Neuronal stem cell (in vitro differentiated cells): ENCODE measurements around the gene KDM4C.
"Not testable (repeated sequence)": the region's sequence is repeated elsewhere in the genome, so short reads cannot be mapped to it uniquely, and the experiment has no call there.

Experiments used
- DNase-seq: peaks from one replicate; pipeline ENCODE4 v3.0.0-alpha.2; 2013; ENCODE audit warnings: low spot score
- H2AFZ ChIP-seq: one replicate; pipeline ENCODE4 v1.6.1; 2013; ENCODE audit warnings: mild to moderate bottlenecking, low read length, inconsistent platforms
- H2AK5ac ChIP-seq: 2 replicates; pipeline ENCODE4 v1.6.1; 2013; ENCODE audit warnings: low read depth, mild to moderate bottlenecking, inconsistent platforms, low read length, moderate library complexity, mixed read lengths
- H2BK120ac ChIP-seq: 2 replicates; pipeline ENCODE4 v1.6.1; 2013; ENCODE audit warnings: low read depth, mild to moderate bottlenecking, inconsistent platforms, low read length, moderate library complexity, mixed read lengths
- H2BK12ac ChIP-seq: one replicate; pipeline ENCODE4 v1.6.1; 2013; ENCODE audit warnings: low read length, inconsistent platforms
- H2BK15ac ChIP-seq: 2 replicates; pipeline ENCODE4 v1.6.1; 2013; ENCODE audit warnings: mild to moderate bottlenecking, low read length, inconsistent platforms, mixed read lengths
- H2BK5ac ChIP-seq: one replicate; pipeline ENCODE4 v1.6.1; 2013; ENCODE audit warnings: inconsistent platforms, mild to moderate bottlenecking, low read length, moderate library complexity
- H3K14ac ChIP-seq: one replicate; pipeline ENCODE4 v1.6.1; 2013; ENCODE audit warnings: low read length, inconsistent platforms
- H3K18ac ChIP-seq: 2 replicates; pipeline ENCODE4 v1.6.1; 2013; ENCODE audit warnings: low read length, inconsistent platforms
- H3K23ac ChIP-seq: 2 replicates; pipeline ENCODE4 v1.6.1; 2013; ENCODE audit warnings: low read depth, mild to moderate bottlenecking, mixed read lengths, low read length, inconsistent platforms; ENCODE audit not compliant: poor library complexity
- H3K27ac ChIP-seq: replicated peaks from 3 replicates; pipeline ENCODE4 v1.5.1; 2013; ENCODE audit warnings: low read length, inconsistent platforms
- H3K27me3 ChIP-seq, 3 experiments: 2 replicates each; pipeline ENCODE4 v1.6.1; 2013; ENCODE audit warnings: low read length in 3 of 3, mild to moderate bottlenecking in 2 of 3, inconsistent platforms in 1 of 3, low read depth in 1 of 3, mixed read lengths in 1 of 3, moderate library complexity in 1 of 3; ENCODE audit not compliant: control insufficient read depth in 3 of 3, insufficient read depth in 3 of 3
- H3K36me3 ChIP-seq, 2 donors: replicated peaks in 1 of 2; 2 replicates each; pipeline ENCODE4 v1.6.1; 2013; ENCODE audit warnings: low read length in 2 of 2; ENCODE audit not compliant: control insufficient read depth in 2 of 2, insufficient read depth in 2 of 2
- H3K4ac ChIP-seq: 2 replicates; pipeline ENCODE4 v1.6.1; 2013; ENCODE audit warnings: inconsistent platforms, mild to moderate bottlenecking, low read length, moderate library complexity
- H3K4me1 ChIP-seq, 2 donors: 1 replicate in 1 of 2; 2 replicates in 1 of 2; pipeline ENCODE4 v1.6.1; 2013; ENCODE audit warnings: low read length in 2 of 2, low read depth in 1 of 2; ENCODE audit not compliant: control insufficient read depth in 2 of 2, insufficient read depth in 1 of 2
- H3K4me2 ChIP-seq: one replicate; pipeline ENCODE4 v1.6.1; 2013; ENCODE audit warnings: mild to moderate bottlenecking, low read length, inconsistent platforms; ENCODE audit not compliant: insufficient read depth, poor library complexity, severe bottlenecking
- H3K4me3 ChIP-seq, 2 donors: 2 replicates each; pipeline ENCODE4 v1.5.1; 2013; ENCODE audit warnings: low read length in 2 of 2, mild to moderate bottlenecking in 2 of 2, inconsistent platforms in 1 of 2, moderate library complexity in 1 of 2
- H3K79me1 ChIP-seq: one replicate; pipeline ENCODE4 v1.6.1; 2013; ENCODE audit warnings: low read depth, mild to moderate bottlenecking, inconsistent platforms, low read length, moderate library complexity
- H3K9ac ChIP-seq: one replicate; pipeline ENCODE4 v1.6.1; 2013; ENCODE audit warnings: mild to moderate bottlenecking, low read depth, low read length, inconsistent platforms; ENCODE audit not compliant: poor library complexity
- H3K9me3 ChIP-seq, 2 donors: replicated peaks in 1 of 2; 2 replicates each; pipeline versions ENCODE3 to v1.6.1; 2013; ENCODE audit warnings: low read length in 2 of 2, mild to moderate bottlenecking in 2 of 2, inconsistent platforms in 1 of 2, low read depth in 1 of 2, mixed read lengths in 1 of 2, moderate library complexity in 1 of 2; ENCODE audit not compliant: control insufficient read depth in 2 of 2, insufficient read depth in 1 of 2
- H4K8ac ChIP-seq: one replicate; pipeline ENCODE4 v1.6.1; 2013; ENCODE audit warnings: low read depth, mild to moderate bottlenecking, inconsistent platforms, low read length, moderate library complexity
- H4K91ac ChIP-seq: one replicate; pipeline ENCODE4 v1.6.1; 2013; ENCODE audit warnings: low read length, low read depth, mild to moderate bottlenecking, inconsistent platforms; ENCODE audit not compliant: poor library complexity
- WGBS, 2 donors: extraction: QIAGEN DNeasy Blood & Tissue Kit; methylation state at CpG; one replicate each; pipeline ENCODE4 v1.1.7; 2013; ENCODE audit warnings: missing lambda C conversion rate in 2 of 2, mixed read lengths in 1 of 2; ENCODE audit not compliant: insufficient read length in 2 of 2, insufficient replicate concordance in 1 of 2; ENCODE audit errors: extremely low coverage in 2 of 2; 5-methylcytosine and 5-hydroxymethylcytosine counted together

KDM4C gene

DNA sequence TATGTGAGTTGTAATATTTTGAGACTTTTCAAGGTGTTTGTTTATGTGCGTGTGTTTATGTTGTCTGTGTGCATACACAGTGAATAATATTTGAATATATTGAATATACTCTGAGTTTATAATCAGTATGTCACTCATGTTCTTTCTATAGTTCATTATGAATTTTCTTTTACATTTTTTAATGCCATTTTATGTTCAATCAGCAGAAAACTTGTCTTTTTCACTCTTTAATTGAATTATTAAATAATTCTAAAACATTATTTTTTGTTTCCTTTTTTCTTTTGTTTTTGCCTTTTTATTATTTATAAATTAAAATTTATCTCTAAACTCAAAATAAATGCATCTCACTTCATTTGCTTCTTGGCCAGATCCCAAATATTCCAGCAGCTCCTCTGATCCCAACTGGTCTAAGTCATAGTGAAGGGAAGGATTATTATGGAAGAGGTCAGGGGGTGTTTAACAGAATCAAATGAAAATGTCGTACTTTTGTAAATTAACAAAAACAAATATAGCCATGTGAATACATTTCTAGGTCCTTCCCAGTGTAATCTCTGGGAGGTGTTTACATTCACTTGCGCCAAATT lies 188.9 kb downstream of the KDM4C start:
- H2BK15ac ChIP-seq = no peak overlapping the region
- H3K14ac ChIP-seq = no peak overlapping the region
- H2AK5ac ChIP-seq = no peak overlapping the region
- DNase-seq = no peak
- H3K4me3 ChIP-seq = no peak overlapping the region
- no peak overlapping the region for H3K4ac ChIP-seq
- no peaks in the 10 kb centered on the region for H3K27me3 ChIP-seq
- H2AFZ ChIP-seq = no peak overlapping the region
- no peak overlapping the region for H2BK120ac ChIP-seq
- no peak overlapping the region for H4K91ac ChIP-seq
- H3K79me1 ChIP-seq = no peaks in the 10 kb centered on the region
- H4K8ac ChIP-seq = no peak overlapping the region
- H3K27ac ChIP-seq = no peak overlapping the region
- H2BK5ac ChIP-seq = no peak overlapping the region
- H3K4me1 ChIP-seq = no peaks in the 10 kb centered on the region
- H3K36me3 ChIP-seq = no peaks in the 10 kb centered on the region
- H3K4me2 ChIP-seq = no peak overlapping the region
- H3K18ac ChIP-seq = no peak overlapping the region
- no CpG with 5 or more reads among the region's 3 CpGs for WGBS, 2 donors
- H3K9ac ChIP-seq = no peak overlapping the region
- H3K9me3 ChIP-seq = no peaks in the 10 kb centered on the region
- no peak overlapping the region for H3K23ac ChIP-seq
- H2BK12ac ChIP-seq = no peak overlapping the region

DNA sequence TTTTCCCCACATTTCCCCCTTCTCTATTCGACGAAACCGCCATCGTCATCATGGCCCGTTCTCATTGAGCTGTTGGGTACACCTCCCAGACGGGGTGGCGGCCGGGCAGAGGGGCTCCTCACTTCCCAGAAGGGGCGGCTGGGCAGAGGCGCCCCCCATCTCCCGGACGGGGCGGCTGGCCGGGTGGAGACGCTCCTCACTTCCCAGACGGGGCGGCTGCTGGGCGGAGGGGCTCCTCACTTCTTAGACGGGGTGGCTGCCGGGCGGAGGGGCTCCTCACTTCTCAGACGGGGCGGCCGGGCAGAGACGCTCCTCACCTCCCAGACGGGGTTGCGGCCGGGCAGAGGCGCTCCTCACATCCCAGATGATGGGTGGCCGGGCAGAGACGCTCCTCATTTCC lies 191.1 kb downstream of the KDM4C start:
- not testable (repeated sequence) for H4K91ac ChIP-seq, H3K9me3 ChIP-seq, H3K4ac ChIP-seq, H2AFZ ChIP-seq, H3K4me1 ChIP-seq, H3K23ac ChIP-seq, H2BK15ac ChIP-seq, H3K27ac ChIP-seq, H3K4me3 ChIP-seq, H3K36me3 ChIP-seq, H3K14ac ChIP-seq, H2BK120ac ChIP-seq, DNase-seq, H3K4me2 ChIP-seq, H2BK12ac ChIP-seq, H2BK5ac ChIP-seq, H3K79me1 ChIP-seq, H3K27me3 ChIP-seq, H3K9ac ChIP-seq, H2AK5ac ChIP-seq, H4K8ac ChIP-seq, H3K18ac ChIP-seq
- no CpG with 5 or more reads among the region's 31 CpGs for WGBS, 2 donors

DNA sequence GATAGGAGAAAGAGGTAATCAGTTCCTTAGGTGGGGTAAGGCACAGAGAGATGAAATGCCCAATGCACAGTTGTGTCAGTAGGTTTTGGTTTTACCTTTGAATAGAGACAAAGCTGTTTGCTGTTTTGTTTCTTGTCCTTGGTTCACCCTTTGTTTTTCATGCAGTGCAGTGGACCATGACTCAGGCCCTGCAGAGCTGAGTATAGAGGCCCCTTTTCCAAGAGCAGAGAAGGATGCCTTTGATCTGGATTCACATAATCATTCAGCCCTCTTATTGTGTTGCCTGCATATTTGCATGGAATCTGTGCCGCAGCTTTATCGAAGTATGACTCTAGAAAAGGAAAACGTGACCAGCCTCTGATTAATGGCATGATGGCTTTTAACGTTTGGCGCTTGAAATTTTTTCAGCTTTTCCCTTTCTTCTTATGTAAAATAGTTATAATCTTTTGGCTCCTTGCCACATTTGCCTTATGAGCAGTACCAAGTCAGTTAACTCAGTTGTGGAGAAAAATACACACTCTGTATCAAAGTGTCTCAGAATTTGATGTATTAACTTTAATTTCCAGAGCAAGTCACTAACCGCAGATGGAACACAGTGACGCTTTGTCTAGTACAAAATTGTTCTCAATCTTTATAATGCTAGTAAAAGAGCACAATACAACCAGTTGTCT lies 197.6 kb downstream of the KDM4C start:
- no CpG with 5 or more reads among the region's 7 CpGs for WGBS, 2 donors
- H2BK120ac ChIP-seq = no peak overlapping the region
- no peak overlapping the region for H2AK5ac ChIP-seq
- H3K36me3 ChIP-seq = no peaks in the 10 kb centered on the region
- H2AFZ ChIP-seq = peak overlapping the region; percentile 9
- H3K18ac ChIP-seq = no peak overlapping the region
- H3K27me3 ChIP-seq = no peaks in the 10 kb centered on the region
- H3K4me2 ChIP-seq = no peak overlapping the region
- H3K14ac ChIP-seq = no peak overlapping the region
- H3K79me1 ChIP-seq = no peaks in the 10 kb centered on the region
- no peak overlapping the region for H2BK15ac ChIP-seq
- H2BK12ac ChIP-seq = no peak overlapping the region
- H4K91ac ChIP-seq = no peak overlapping the region
- no peak overlapping the region for H3K9ac ChIP-seq
- H3K4me3 ChIP-seq = no peak overlapping the region
- H3K9me3 ChIP-seq = no peaks in the 10 kb centered on the region
- no peak overlapping the region for H3K23ac ChIP-seq
- peaks cover 16% of the 10 kb centered on the region in 2 donors for H3K4me1 ChIP-seq
- H3K27ac ChIP-seq = no peak overlapping the region
- DNase-seq = peak; percentile 48
- H3K4ac ChIP-seq = no peak overlapping the region
- H4K8ac ChIP-seq = no peak overlapping the region
- no peak overlapping the region for H2BK5ac ChIP-seq

DNA sequence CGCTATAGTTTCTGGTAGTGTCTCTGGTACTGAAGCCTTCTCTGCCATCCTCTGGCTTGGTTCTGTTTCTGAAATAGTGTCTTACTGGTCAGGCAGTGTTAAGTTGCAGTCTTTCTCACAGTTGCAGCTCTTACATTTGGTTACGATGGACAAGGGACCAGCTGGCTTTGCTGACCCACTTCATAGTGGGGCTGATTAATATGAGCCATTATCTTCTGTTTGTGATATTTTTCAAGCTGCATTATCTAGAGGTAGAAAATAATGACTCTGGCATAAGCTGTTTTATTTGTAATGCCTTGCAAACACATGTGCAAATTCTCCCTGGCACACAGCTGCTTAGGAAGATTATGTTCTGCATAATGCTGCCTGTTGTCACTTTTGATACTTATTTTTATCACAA lies 199.1 kb downstream of the KDM4C start:
- Histone ChIP-seq H3K36me3 (no peaks in the 10 kb centered on the region), H3K4ac (no peak overlapping the region), H2AFZ (no peak overlapping the region), H3K18ac (no peak overlapping the region), H3K14ac (no peak overlapping the region), H2BK5ac (no peak overlapping the region), H3K9me3 (no peaks in the 10 kb centered on the region), H3K23ac (no peak overlapping the region), H2BK120ac (no peak overlapping the region), H3K9ac (no peak overlapping the region), H2AK5ac (no peak overlapping the region), H2BK15ac (no peak overlapping the region), H3K27ac (no peak overlapping the region), H2BK12ac (no peak overlapping the region), H3K4me1 (peaks cover 16% of the 10 kb centered on the region in 2 donors), H4K91ac (no peak overlapping the region), H4K8ac (no peak overlapping the region), H3K4me2 (no peak overlapping the region), H3K4me3 (no peak overlapping the region), H3K79me1 (no peaks in the 10 kb centered on the region), H3K27me3 (no peaks in the 10 kb centered on the region)
- DNase-seq = no peak
- no CpG with 5 or more reads among the region's 2 CpGs for WGBS, 2 donors
